Epithelial cell of esophagus (primary cell): ENCODE results near the gene OVCA2.

ENCODE experiments used
- DNase-seq: peaks from one replicate; pipeline ENCODE4 v3.0.0; 2010; ENCODE audit warnings: low read depth
- H3K4me3 ChIP-seq: 2 replicates; pipeline ENCODE4 v1.5.1; 2011; ENCODE audit warnings: mild to moderate bottlenecking, low read length, control low read depth
- TF ChIP-seq, protein P1 (sequence below): IDR thresholded peaks from 2 replicates; pipeline ENCODE4 v1.5.1; 2011; ENCODE audit warnings: low read depth, mild to moderate bottlenecking, low read length, control low read depth, inconsistent platforms; ENCODE audit not compliant: insufficient read depth; ENCODE audit errors: missing control alignments

Gene OVCA2

DNA sequence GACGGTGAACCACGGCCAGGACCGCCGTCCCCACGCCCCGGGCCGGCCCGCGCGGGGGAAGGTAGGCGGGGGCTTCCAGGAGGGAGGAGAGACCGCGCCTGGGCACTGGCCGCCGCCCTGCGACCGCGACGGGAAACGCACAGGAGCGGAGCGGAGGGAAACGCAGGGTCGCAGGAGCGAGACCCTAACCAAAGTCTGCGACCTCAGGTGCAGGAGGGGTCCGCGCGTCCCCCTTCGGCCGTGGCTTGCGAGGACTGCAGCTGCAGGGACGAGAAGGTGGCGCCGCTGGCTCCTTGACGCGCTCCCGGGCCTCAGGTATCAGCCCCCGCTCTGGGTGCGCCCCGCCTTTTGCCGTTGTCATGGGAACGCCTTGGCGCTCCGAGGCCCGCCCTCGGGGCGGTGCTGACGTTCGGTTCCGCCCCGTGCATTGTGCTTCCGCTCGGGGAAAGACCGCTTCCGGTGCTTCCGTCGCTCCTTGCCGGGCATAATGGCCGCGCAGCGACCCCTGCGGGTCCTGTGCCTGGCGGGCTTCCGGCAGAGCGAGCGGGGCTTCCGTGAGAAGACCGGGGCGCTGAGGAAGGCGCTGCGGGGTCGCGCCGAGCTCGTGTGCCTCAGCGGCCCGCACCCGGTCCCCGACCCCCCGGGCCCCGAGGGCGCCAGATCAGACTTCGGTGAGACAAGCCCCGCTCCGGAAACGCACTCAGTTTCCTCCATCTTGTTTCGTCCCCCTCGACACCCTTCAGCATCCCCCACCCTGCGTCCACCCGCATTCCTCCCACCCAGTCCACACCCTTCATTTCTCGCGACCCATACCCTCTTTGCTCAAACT lies at the start of gene OVCA2:
TSS of gene OVCA2 (plus strand) at position 462 of the 829 bp plus-strand sequence. CDS start at position 488, 26 bp downstream.
- DNase-seq = peak; percentile 95
- TF ChIP-seq, protein P1, sequence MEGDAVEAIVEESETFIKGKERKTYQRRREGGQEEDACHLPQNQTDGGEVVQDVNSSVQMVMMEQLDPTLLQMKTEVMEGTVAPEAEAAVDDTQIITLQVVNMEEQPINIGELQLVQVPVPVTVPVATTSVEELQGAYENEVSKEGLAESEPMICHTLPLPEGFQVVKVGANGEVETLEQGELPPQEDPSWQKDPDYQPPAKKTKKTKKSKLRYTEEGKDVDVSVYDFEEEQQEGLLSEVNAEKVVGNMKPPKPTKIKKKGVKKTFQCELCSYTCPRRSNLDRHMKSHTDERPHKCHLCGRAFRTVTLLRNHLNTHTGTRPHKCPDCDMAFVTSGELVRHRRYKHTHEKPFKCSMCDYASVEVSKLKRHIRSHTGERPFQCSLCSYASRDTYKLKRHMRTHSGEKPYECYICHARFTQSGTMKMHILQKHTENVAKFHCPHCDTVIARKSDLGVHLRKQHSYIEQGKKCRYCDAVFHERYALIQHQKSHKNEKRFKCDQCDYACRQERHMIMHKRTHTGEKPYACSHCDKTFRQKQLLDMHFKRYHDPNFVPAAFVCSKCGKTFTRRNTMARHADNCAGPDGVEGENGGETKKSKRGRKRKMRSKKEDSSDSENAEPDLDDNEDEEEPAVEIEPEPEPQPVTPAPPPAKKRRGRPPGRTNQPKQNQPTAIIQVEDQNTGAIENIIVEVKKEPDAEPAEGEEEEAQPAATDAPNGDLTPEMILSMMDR = peak; percentile 37
- H3K4me3 ChIP-seq = peak within 1 kb of the TSS; percentile 89

DNA sequence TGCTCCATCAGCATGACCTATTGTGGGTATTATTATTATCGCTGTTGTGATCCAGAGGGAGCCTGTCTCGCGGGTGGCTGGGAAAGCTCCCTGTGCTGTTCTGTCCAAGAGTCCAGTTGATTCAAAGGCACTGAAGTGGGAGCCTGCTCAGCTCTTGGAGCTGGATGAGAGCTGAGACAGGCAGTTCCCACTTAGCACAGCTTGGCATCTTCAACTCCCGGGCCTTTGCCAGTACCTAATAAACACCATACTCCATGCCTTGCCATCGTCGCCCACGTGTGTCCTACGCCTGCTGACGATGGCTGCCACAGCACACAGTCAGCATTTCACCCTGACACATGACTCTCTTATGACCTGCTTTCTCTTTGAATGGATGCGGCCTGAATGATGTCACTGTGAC lies 49.3 kb upstream of the OVCA2 start:
- no peak overlapping the region for H3K4me3 ChIP-seq
- TF ChIP-seq, protein P1 = no peak
- no peak for DNase-seq

- DNase-seq = no peak
- TF ChIP-seq, protein P1 = no peak
- no peak overlapping the region for H3K4me3 ChIP-seq
Measured at GRCh38 chr17:1994707-1995106, 47.1 kb upstream of the OVCA2 start.

DNA sequence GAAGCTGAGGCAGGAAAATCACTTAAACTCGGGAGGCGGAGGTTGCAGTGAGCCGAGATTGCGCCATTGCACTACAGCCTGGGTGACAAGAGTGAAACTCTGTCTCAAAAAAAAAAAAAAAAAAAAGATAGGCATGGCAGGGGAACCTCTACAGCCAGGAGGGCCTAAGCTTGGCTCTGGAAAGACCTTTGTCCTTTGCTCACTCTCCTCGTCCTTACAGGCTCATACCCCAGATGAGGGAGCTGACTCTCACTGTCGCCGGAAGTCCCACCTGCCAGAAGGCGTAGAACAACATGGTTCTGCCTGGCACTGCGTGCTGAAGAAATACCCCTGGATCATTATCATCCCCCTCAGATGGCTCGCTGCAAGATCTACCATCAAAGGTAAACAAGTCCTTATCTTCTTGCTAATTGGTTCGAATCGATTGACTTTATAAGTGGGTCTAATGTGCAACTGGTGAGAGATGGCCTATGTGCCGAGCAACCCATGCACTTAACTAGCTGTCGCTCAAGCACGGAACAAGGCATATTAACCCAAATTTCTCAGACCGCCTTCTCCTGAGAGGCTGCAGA lies 46.4 kb upstream of the OVCA2 start:
- TF ChIP-seq, protein P1 = no peak
- no peak overlapping the region for H3K4me3 ChIP-seq
- DNase-seq = no peak

- H3K4me3 ChIP-seq = no peak overlapping the region
- no peak for DNase-seq
- TF ChIP-seq, protein P1 = no peak
Measured at GRCh38 chr17:1995907-1996799, 45.7 kb upstream of the OVCA2 start.

- TF ChIP-seq, protein P1 = no peak
- no peak overlapping the region for H3K4me3 ChIP-seq
- no peak for DNase-seq
Measured at GRCh38 chr17:1996800-1997288, 45.0 kb upstream of the OVCA2 start.
